AG20443 (cell line): Measurements from ENCODE around the gene TMEM255B.
"Not testable (repeated sequence)": the region's sequence is repeated elsewhere in the genome, so short reads cannot be mapped to it uniquely, and the experiment has no call there.

ENCODE experiments used
- DNase-seq: peaks from one replicate; pipeline ENCODE4 v3.0.0; 2012; ENCODE audit warnings: low spot score, mixed read lengths

TMEM255B gene

GRCh38 chr13:113787694-113788093 lies 28.7 kb downstream of the TMEM255B start:
- DNase-seq: no peak

GRCh38 chr13:113788413-113789135 lies 29.5 kb downstream of the TMEM255B start:
- no peak for DNase-seq

- DNase-seq: no peak
Measured at GRCh38 chr13:113789167-113789566, 30.1 kb downstream of the TMEM255B start.

GRCh38 chr13:113789931-113790330 lies 30.9 kb downstream of the TMEM255B start:
- DNase-seq: not testable (repeated sequence)

GRCh38 chr13:113791226-113791625 lies 32.2 kb downstream of the TMEM255B start:
- no peak for DNase-seq

GRCh38 chr13:113791761-113792160 lies 32.7 kb downstream of the TMEM255B start:
- no peak for DNase-seq

GRCh38 chr13:113792236-113792770 lies 33.3 kb downstream of the TMEM255B start:
- no peak for DNase-seq

- DNase-seq: no peak
Measured at GRCh38 chr13:113792886-113793717, 34.1 kb downstream of the TMEM255B start.

GRCh38 chr13:113793718-113794085 lies 34.7 kb downstream of the TMEM255B start:
- no peak for DNase-seq

GRCh38 chr13:113794086-113794485 lies 35.1 kb downstream of the TMEM255B start:
- no peak for DNase-seq

GRCh38 chr13:113794764-113795173 lies 35.7 kb downstream of the TMEM255B start:
- DNase-seq: no peak

GRCh38 chr13:113795362-113795761 lies 36.3 kb downstream of the TMEM255B start:
- not testable (repeated sequence) for DNase-seq

- DNase-seq: no peak
Measured at GRCh38 chr13:113796211-113796963, 37.4 kb downstream of the TMEM255B start.

GRCh38 chr13:113796964-113797676 lies 38.1 kb downstream of the TMEM255B start:
- DNase-seq: no peak

- DNase-seq: no peak
Measured at GRCh38 chr13:113798200-113798811, 39.3 kb downstream of the TMEM255B start.

- no peak for DNase-seq
Measured at GRCh38 chr13:113800576-113800926, 41.5 kb downstream of the TMEM255B start.

- DNase-seq: no peak
Measured at GRCh38 chr13:113801289-113801961, 42.4 kb downstream of the TMEM255B start.

GRCh38 chr13:113802090-113802531 lies 43.1 kb downstream of the TMEM255B start:
- peak; percentile 94 for DNase-seq

- no peak for DNase-seq
Measured at GRCh38 chr13:113802761-113803160, 43.7 kb downstream of the TMEM255B start.

- DNase-seq: no peak
Measured at GRCh38 chr13:113803409-113804016, 44.5 kb downstream of the TMEM255B start.
